HepG2 (cell line): Measurements from ENCODE around the gene ROMO1.

Source experiments
- BCLAF1 ChIP-seq: fragments of 450-650 bp; IDR thresholded peaks from 2 replicates; pipeline ENCODE4 v1.6.1; 2017; ENCODE audit warnings: mild to moderate bottlenecking
- CTCF ChIP-seq: sonication (generic); formaldehyde crosslinking; IDR thresholded peaks from 2 replicates; pipeline ENCODE4 v1.5.0; 2020; ENCODE audit warnings: mild to moderate bottlenecking, missing genetic modification reagents, moderate library complexity
- EP300 ChIP-seq, 3 experiments: sonication (generic) in 1 of 3; formaldehyde crosslinking in 1 of 3; IDR thresholded peaks; 2 replicates each; pipeline versions ENCODE4 v1.5.1 to v1.6.1; 2011 to 2020; ENCODE audit warnings: low read depth in 2 of 3, low read length in 2 of 3, borderline replicate concordance in 1 of 3, improper control_type of control experiment in 1 of 3, mild to moderate bottlenecking in 1 of 3, missing genetic modification reagents in 1 of 3, moderate library complexity in 1 of 3
- MYPOP ChIP-seq: sonication (generic); formaldehyde crosslinking; IDR thresholded peaks from 2 replicates; pipeline ENCODE4 v1.8.1; 2023; ENCODE audit warnings: mild to moderate bottlenecking, moderate library complexity, missing genetic modification reagents
- NR2F6 ChIP-seq, 2 experiments: IDR thresholded peaks; 2 replicates each; pipeline ENCODE4 v1.6.1; 2016; ENCODE audit warnings: antibody characterized with exemption in 1 of 2, mild to moderate bottlenecking in 1 of 2
- RCOR2 ChIP-seq: IDR thresholded peaks from 2 replicates; pipeline ENCODE4 v1.6.1; 2016; ENCODE audit warnings: missing biosample characterization, missing genetic modification reagents
- SRSF1 ChIP-seq: fragments of 200-400 bp; formaldehyde crosslinking; optimal IDR thresholded peaks from 2 replicates; pipeline ENCODE3; 2017; ENCODE audit warnings: mild to moderate bottlenecking, low read depth, low read length, moderate library complexity
- TBL1XR1 ChIP-seq: fragments of 150-350 bp; IDR thresholded peaks from 2 replicates; pipeline ENCODE4 v1.6.1; 2014; ENCODE audit warnings: borderline replicate concordance, low read length; ENCODE audit not compliant: partially characterized antibody
- ZBTB8A ChIP-seq: sonication (generic); formaldehyde crosslinking; IDR thresholded peaks from 2 replicates; pipeline ENCODE4 v1.4.0; 2020; ENCODE audit warnings: mild to moderate bottlenecking, low read depth, missing genetic modification reagents, borderline replicate concordance
- ZNF564 ChIP-seq: sonication (generic); formaldehyde crosslinking; IDR thresholded peaks from 2 replicates; pipeline ENCODE4 v1.8.1; 2023; ENCODE audit warnings: mild to moderate bottlenecking, missing genetic modification reagents
- ZNF674 ChIP-seq: sonication (generic); formaldehyde crosslinking; IDR thresholded peaks from 2 replicates; pipeline ENCODE4 v1.5.0; 2020; ENCODE audit warnings: low read depth, mild to moderate bottlenecking, missing genetic modification reagents
- TF ChIP-seq, protein P1 (sequence below): sonication (generic); formaldehyde crosslinking; IDR thresholded peaks from 2 replicates; pipeline ENCODE4 v1.9.0; 2022; ENCODE audit warnings: low read depth, missing genetic modification reagents

DNA sequence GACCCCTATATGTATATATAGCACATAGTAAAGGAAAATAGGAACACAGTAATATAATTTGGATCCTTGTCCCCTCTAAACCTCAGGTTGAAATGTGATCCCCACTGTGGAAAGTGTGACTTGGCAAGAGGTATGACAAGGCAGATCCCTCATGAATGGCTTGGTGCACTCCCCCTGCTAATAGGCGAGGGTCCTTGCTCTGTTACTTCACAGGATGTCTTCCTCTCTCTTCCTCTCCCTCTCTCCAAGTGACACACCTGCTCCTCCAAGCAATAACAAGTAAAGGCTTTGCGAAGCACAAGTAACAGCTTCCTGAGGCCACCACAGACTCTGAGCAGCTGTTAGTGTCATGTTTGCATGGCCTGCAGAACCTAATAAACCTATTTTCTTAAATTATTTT is 16.4 kb downstream of the ROMO1 start:
- TF ChIP-seq EP300 (IDR thresholded peaks at IDR 0.05; ENCODE audit: low read depth in 2 of 2, low read length in 2 of 2) (no peak), EP300 (CRISPR knock-in tag; IDR thresholded peaks at IDR 0.05; ENCODE audit: borderline replicate concordance) (no peak), BCLAF1 (no peak), MYPOP (no peak), TBL1XR1 (no peak), RCOR2 (no peak), ZNF674 (no peak), SRSF1 (no peak), CTCF (no peak), ZBTB8A (CRISPR knock-in tag) (no peak), NR2F6 (IDR thresholded peaks at IDR 0.05) (no peak), NR2F6 (CRISPR knock-in tag; IDR thresholded peaks at IDR 0.05) (no peak), ZNF564 (CRISPR knock-in tag) (no peak)
- TF ChIP-seq, protein P1, sequence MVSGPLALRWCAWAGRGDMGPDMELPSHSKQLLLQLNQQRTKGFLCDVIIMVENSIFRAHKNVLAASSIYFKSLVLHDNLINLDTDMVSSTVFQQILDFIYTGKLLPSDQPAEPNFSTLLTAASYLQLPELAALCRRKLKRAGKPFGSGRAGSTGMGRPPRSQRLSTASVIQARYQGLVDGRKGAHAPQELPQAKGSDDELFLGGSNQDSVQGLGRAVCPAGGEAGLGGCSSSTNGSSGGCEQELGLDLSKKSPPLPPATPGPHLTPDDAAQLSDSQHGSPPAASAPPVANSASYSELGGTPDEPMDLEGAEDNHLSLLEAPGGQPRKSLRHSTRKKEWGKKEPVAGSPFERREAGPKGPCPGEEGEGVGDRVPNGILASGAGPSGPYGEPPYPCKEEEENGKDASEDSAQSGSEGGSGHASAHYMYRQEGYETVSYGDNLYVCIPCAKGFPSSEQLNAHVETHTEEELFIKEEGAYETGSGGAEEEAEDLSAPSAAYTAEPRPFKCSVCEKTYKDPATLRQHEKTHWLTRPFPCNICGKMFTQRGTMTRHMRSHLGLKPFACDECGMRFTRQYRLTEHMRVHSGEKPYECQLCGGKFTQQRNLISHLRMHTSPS (CRISPR knock-in tag) = no peak
